ENCODE measurements around the gene APOLD1.
"Not testable (repeated sequence)": the region's sequence is repeated elsewhere in the genome, so short reads cannot be mapped to it uniquely, and the experiment has no call there.

APOLD1 gene

DNA sequence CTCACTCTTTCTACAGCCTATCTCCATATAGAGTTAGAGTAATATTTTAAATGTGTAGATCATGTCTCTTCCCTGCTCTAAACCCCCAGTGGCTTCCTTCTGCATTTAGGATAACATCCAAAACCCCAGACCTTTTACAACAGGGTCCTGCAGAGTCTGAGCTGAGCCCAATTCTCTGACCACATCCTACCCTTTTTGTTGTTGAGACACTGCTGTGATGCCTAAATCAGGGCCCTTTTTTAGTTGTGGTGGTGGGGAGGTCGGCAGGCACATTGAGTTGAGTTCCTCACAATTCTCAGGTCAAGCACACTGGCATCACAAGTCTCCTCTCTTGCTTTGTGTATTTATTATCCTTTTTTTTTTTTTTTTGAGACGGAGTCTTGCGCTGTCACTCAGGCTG, 25.9 kb downstream of the APOLD1 start:
- H3K27ac Mint-ChIP-seq: no peak overlapping the region
- H3K4me3 Mint-ChIP-seq: no peak overlapping the region

DNA sequence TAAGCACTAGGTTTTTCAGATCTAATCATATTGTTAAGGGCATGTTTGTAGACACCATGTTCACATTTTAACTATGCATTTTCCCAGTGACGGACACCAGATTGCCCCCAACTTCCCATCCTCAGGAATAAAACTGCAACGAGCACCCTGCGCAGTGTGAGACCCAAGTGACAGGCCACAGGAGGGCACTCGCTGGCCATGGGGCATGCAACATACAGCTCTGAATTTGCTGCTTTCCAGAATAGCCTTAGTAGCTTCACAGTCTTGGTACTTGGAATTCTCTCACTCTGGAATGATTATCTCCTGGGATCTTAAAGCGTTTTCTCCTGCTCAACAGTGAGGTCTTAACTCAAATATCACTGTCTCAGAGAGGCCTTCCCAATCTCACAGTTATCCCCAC, 26.7 kb downstream of the APOLD1 start:
- H3K9me3 Mint-ChIP-seq (ENCODE audit: low read depth): no peaks in the 10 kb centered on the region
- no peak overlapping the region for H3K27ac Mint-ChIP-seq
- peaks cover 70% of the 10 kb centered on the region for H3K4me1 Mint-ChIP-seq (ENCODE audit: low read depth)
- no peaks in the 10 kb centered on the region for H3K27me3 Mint-ChIP-seq
- H3K36me3 Mint-ChIP-seq: peaks cover 11% of the 10 kb centered on the region
- no peak overlapping the region for H3K4me3 Mint-ChIP-seq

More for the DNA sequence above, 25.9 kb downstream of the APOLD1 start:
- Mint-ChIP-seq H3K36me3 (peaks cover 11% of the 10 kb centered on the region), H3K9me3 (ENCODE audit: low read depth) (no peaks in the 10 kb centered on the region), H3K27me3 (no peaks in the 10 kb centered on the region), H3K4me1 (ENCODE audit: low read depth) (peaks cover 69% of the 10 kb centered on the region)

DNA sequence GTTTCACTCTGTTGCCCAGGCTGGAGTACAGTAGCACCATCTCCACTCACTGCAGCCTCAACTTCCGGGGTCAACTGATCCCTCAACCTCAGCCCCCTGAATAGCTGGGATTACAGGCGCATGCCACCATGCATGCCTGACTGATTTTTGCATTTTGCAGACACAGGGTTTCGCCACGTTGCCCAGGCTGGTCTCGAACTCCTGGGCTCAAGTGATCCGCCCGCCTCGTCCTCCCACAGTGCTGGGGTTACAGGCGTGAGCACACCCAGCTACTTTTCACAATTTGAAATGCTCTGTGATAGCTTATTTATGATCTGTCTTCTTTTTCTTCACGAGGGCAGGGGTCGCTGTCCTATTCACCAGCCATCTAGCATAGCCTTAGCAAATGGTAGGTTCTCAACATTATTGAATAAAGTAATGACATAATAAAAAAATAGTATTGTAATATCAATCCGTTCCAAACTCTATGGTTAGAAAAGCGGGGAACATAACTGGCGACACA, 27.2 kb downstream of the APOLD1 start:
- Mint-ChIP-seq H3K36me3 (peaks cover 11% of the 10 kb centered on the region), H3K4me1 (ENCODE audit: low read depth) (peaks cover 70% of the 10 kb centered on the region), H3K27ac (peak overlapping the region; percentile 92), H3K9me3 (ENCODE audit: low read depth) (no peaks in the 10 kb centered on the region), H3K27me3 (no peaks in the 10 kb centered on the region), H3K4me3 (peak overlapping the region; percentile 92)

DNA sequence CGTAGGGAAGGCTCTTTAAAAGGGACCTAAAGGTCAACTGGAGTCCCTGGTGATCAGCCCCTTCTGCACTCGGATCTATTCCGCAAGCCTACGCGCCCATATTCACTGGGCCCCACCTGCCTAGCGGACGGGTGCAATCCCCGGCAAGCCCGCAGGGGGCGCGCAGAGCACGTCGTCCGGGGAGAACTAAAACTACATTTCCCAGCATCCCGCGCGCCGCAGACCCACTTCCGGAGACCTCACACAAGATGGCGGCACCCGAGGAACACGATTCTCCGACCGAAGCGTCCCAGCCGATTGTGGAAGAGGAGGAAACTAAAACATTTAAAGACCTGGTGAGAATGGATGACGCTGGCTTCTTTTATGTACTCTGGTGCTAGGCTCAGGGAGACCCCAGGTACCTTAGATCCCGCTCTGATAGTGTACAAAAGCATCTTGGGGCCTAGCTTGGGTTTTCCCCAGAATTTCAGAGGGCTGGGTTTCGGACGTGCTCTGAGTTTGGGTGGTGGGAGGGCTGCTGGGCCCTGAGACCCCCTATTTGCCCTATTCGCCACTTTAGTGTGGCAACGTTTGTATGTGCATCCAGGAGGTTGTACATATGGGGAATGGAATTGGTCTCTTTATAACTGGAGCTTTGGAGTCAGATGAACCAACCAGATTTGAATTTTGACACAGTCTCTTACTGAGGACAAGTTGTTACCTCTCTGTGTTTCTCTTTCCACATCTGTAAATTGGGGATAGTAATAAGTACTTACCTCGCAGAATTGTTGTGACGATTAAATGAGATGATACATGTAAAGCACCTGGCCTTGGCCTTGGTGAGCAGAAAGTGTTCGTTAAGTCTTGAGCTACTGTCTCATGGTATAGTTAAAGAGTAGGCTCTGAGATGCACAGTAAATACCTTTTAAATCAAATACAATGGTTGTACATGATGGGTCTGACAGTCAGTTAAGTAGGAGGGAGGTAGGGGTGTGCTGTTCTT, 28.0 kb downstream of the APOLD1 start, which contains the start of gene DDX47:
Gene DDX47, plus strand, starts transcription at position 227 of the 982 bp plus-strand sequence. Its CDS starts 22 bp downstream, at position 249.
- Mint-ChIP-seq H3K27ac (peak within 1 kb of the TSS; percentile 92), H3K27me3 (no peaks in the 10 kb centered on the region), H3K4me1 (ENCODE audit: low read depth) (peaks cover 69% of the 10 kb centered on the region), H3K4me3 (peak within 1 kb of the TSS; percentile 92), H3K36me3 (peaks cover 11% of the 10 kb centered on the region), H3K9me3 (ENCODE audit: low read depth) (no peaks in the 10 kb centered on the region)

- Mint-ChIP-seq H3K27ac (no peak overlapping the region), H3K36me3 (peaks cover 16% of the 10 kb centered on the region), H3K4me3 (no peak overlapping the region), H3K27me3 (no peaks in the 10 kb centered on the region), H3K4me1 (ENCODE audit: low read depth) (peaks cover 69% of the 10 kb centered on the region), H3K9me3 (ENCODE audit: low read depth) (no peaks in the 10 kb centered on the region)
These were observed 32.2 kb downstream of the APOLD1 start for GRCh38 chr12:12817616-12818015.

DNA sequence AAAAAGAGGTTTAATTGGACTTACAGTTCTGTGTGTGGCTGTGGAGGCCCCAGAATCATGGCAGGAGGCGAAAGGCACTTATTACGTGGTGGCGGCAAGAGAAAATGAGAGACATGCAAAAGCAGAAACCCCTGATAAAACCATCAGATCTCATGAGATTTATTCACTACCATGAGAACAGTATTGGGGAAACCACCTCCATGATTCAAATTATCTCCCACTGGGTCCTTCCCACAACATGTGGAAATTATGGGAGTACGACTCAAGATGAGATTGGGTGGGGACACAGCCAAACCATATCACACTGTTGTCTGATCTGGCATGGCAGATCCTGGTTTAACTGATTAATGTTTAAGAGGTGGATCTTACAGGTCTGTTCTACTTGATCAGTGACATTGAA, 33.2 kb downstream of the APOLD1 start:
- H3K27ac Mint-ChIP-seq: no peak overlapping the region
- no peak overlapping the region for H3K4me3 Mint-ChIP-seq
- H3K4me1 Mint-ChIP-seq (ENCODE audit: low read depth): peaks cover 60% of the 10 kb centered on the region
- H3K36me3 Mint-ChIP-seq: peaks cover 20% of the 10 kb centered on the region
- no peaks in the 10 kb centered on the region for H3K9me3 Mint-ChIP-seq (ENCODE audit: low read depth)
- H3K27me3 Mint-ChIP-seq: no peaks in the 10 kb centered on the region

GRCh38 chr12:12819221-12819620, 33.8 kb downstream of the APOLD1 start:
- Mint-ChIP-seq H3K4me1 (ENCODE audit: low read depth) (peaks cover 54% of the 10 kb centered on the region), H3K4me3 (no peak overlapping the region), H3K27me3 (no peaks in the 10 kb centered on the region), H3K9me3 (ENCODE audit: low read depth) (no peaks in the 10 kb centered on the region), H3K36me3 (peaks cover 17% of the 10 kb centered on the region), H3K27ac (peak overlapping the region; percentile 50)

GRCh38 chr12:12819752-12820311, 34.4 kb downstream of the APOLD1 start:
- Mint-ChIP-seq H3K4me1 (ENCODE audit: low read depth) (peaks cover 48% of the 10 kb centered on the region), H3K27ac (peak overlapping the region; percentile 50), H3K27me3 (no peaks in the 10 kb centered on the region), H3K9me3 (ENCODE audit: low read depth) (no peaks in the 10 kb centered on the region), H3K36me3 (peaks cover 17% of the 10 kb centered on the region), H3K4me3 (peak overlapping the region; percentile 9)

GRCh38 chr12:12820376-12820775, 34.9 kb downstream of the APOLD1 start:
- not testable (repeated sequence) for H3K27me3 Mint-ChIP-seq; H3K4me3 Mint-ChIP-seq; H3K9me3 Mint-ChIP-seq (ENCODE audit: low read depth)
- H3K4me1 Mint-ChIP-seq (ENCODE audit: low read depth): peaks cover 46% of the 10 kb centered on the region
- peaks cover 17% of the 10 kb centered on the region for H3K36me3 Mint-ChIP-seq
- peak overlapping the region; percentile 10 for H3K27ac Mint-ChIP-seq

GRCh38 chr12:12821975-12822374, 36.5 kb downstream of the APOLD1 start:
- H3K36me3 Mint-ChIP-seq: peaks cover 9% of the 10 kb centered on the region
- no peak overlapping the region for H3K4me3 Mint-ChIP-seq
- H3K27ac Mint-ChIP-seq: no peak overlapping the region
- no peaks in the 10 kb centered on the region for H3K27me3 Mint-ChIP-seq
- H3K4me1 Mint-ChIP-seq (ENCODE audit: low read depth): peaks cover 30% of the 10 kb centered on the region
- H3K9me3 Mint-ChIP-seq (ENCODE audit: low read depth): no peaks in the 10 kb centered on the region

DNA sequence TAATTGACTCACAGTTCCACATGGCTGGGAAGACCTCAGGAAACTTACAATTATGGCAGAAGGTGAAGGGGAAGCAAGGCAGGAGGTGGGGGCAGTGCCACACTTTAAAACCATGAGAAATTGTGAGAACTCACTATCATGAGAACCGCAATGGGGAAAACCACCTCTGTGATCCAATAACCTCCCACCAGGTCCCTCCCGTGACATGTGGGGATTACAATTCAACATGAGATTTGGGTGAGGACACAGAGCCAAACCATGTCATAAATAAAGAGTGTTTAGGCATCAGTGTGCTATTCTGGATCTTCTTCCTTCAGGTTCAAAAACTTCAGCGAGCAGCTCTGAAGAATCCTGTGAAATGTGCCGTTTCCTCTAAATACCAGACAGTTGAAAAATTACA, 37.4 kb downstream of the APOLD1 start:
- Mint-ChIP-seq H3K27me3 (no peaks in the 10 kb centered on the region), H3K9me3 (ENCODE audit: low read depth) (no peaks in the 10 kb centered on the region), H3K4me1 (ENCODE audit: low read depth) (peaks cover 22% of the 10 kb centered on the region), H3K27ac (no peak overlapping the region), H3K4me3 (no peak overlapping the region), H3K36me3 (peaks cover 9% of the 10 kb centered on the region)

- Mint-ChIP-seq H3K4me3 (no peak overlapping the region), H3K27me3 (no peaks in the 10 kb centered on the region), H3K4me1 (ENCODE audit: low read depth) (peaks cover 19% of the 10 kb centered on the region), H3K9me3 (ENCODE audit: low read depth) (no peaks in the 10 kb centered on the region), H3K27ac (no peak overlapping the region), H3K36me3 (peaks cover 9% of the 10 kb centered on the region)
These were observed 37.8 kb downstream of the APOLD1 start for GRCh38 chr12:12823300-12823699.

DNA sequence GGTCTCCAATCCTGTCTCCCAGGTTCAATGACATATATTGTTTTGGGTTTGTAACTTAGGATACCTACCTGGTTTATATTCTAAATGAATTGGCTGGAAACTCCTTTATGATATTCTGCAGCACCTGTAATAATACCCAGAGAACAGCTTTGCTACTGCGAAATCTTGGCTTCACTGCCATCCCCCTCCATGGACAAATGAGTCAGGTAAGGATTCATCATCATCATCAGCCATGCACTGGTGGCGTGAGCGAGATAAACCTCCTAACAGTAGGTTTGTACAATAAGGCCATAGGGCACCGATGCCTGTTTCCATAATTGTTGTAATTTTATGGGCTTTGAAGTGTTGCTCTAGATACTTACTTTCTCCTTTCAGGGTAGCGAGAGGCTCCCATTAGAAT, 38.4 kb downstream of the APOLD1 start:
- peaks cover 11% of the 10 kb centered on the region for H3K36me3 Mint-ChIP-seq

DNA sequence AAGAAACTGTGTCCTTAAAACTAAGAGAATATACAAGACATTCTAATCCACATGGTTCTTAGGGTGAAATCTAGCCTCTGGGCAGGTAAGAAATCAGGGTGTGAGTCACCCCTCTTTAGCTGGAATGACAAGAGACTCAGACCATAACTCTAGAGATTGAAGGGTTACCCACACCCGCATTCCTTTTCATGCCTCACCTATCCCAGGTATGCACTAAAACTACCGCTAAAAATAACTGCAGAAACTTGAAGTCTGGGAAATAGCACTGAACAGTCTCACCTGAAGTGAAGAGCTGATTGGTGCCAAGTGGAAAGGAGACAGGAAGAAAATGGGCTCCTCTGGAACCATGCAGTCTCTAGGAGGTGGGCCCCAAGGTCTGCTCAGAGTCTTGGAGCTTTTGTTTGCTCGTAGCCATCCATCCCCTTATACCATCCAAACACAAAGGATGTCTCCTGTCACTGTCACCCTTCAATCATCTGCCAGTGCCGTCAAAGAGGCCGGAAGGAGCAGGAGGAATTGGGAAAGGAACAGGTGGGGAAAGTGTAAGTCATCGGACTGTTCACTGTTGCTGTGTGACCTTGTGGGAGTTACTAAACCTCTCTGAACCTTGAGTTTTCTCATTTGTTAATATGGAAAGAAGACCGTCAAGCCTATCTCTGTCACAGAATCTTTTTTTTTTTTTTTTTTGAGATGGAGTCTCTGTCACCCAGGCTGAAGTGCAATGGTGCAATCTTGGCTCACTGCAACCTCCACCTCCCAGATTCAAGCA, 50.1 kb downstream of the APOLD1 start:
- H3K4me1 Mint-ChIP-seq (ENCODE audit: low read depth): peaks cover 24% of the 10 kb centered on the region
- H3K27me3 Mint-ChIP-seq: no peaks in the 10 kb centered on the region
- no peaks in the 10 kb centered on the region for H3K9me3 Mint-ChIP-seq (ENCODE audit: low read depth)
- peak overlapping the region; percentile 10 for H3K27ac Mint-ChIP-seq
- peaks cover 14% of the 10 kb centered on the region for H3K36me3 Mint-ChIP-seq
- no peak overlapping the region for H3K4me3 Mint-ChIP-seq

More for the DNA sequence above, 38.4 kb downstream of the APOLD1 start:
- peaks cover 14% of the 10 kb centered on the region for H3K4me1 Mint-ChIP-seq (ENCODE audit: low read depth)
- no peak overlapping the region for H3K4me3 Mint-ChIP-seq
- H3K27me3 Mint-ChIP-seq: no peaks in the 10 kb centered on the region
- no peak overlapping the region for H3K27ac Mint-ChIP-seq
- no peaks in the 10 kb centered on the region for H3K9me3 Mint-ChIP-seq (ENCODE audit: low read depth)
